HG02759 (cell line): Measurements from ENCODE around the gene ESPNL.

ENCODE experiments used
- ATAC-seq: cut with Tn5 transposase; IDR thresholded peaks from one replicate; pipeline ENCODE4 v1.9.1; 2021; ENCODE audit warnings: mild to moderate bottlenecking, moderate library complexity; ENCODE audit not compliant: unreplicated experiment

The ESPNL gene

GRCh38 chr2:238127165-238128060 is 27.3 kb downstream of the ESPNL start:
- ATAC-seq: peak; percentile 74

- ATAC-seq: no peak
Observed at GRCh38 chr2:238128061-238128440, 27.9 kb downstream of the ESPNL start.

GRCh38 chr2:238128534-238129001 is 28.4 kb downstream of the ESPNL start:
- no peak for ATAC-seq

- ATAC-seq: no peak
Observed at GRCh38 chr2:238129166-238130010, 29.2 kb downstream of the ESPNL start.

- ATAC-seq: no peak
Observed at GRCh38 chr2:238130111-238130695, 30.1 kb downstream of the ESPNL start.

- ATAC-seq: no peak
Observed at GRCh38 chr2:238130696-238131628, 30.8 kb downstream of the ESPNL start.

GRCh38 chr2:238131761-238132462 is 31.8 kb downstream of the ESPNL start:
- no peak for ATAC-seq

GRCh38 chr2:238132463-238133450 is 32.6 kb downstream of the ESPNL start:
- no peak for ATAC-seq

GRCh38 chr2:238133499-238134392 is 33.6 kb downstream of the ESPNL start:
- no peak for ATAC-seq

- no peak for ATAC-seq
Observed at GRCh38 chr2:238134393-238134785, 34.2 kb downstream of the ESPNL start.

GRCh38 chr2:238135601-238136150 is 35.5 kb downstream of the ESPNL start:
- ATAC-seq: no peak

GRCh38 chr2:238136820-238137537 is 36.8 kb downstream of the ESPNL start:
- no peak for ATAC-seq

- no peak for ATAC-seq
Observed at GRCh38 chr2:238137885-238138284, 37.7 kb downstream of the ESPNL start.

- no peak for ATAC-seq
Observed at GRCh38 chr2:238138331-238139195, 38.4 kb downstream of the ESPNL start, which contains the start of gene KLHL30. Gene KLHL30 (plus strand): TSS chr2:238138668. CDS start chr2:238140755, 2,087 bp downstream.
